K562 (cell line): ENCODE results near the gene ATP12A. TPM values are rescaled to one million over a fixed set of nuclear protein-coding genes. Genes with fewer than 3 reads are reported as not detected.

Experiments
- ATAC-seq: fragments of 200-7000 bp; cut with Tn5 transposase; 3 replicates; pipeline ENCODE4 v1.9.1; 2020; ENCODE audit warnings: moderate library complexity
- Bru-seq: library from RNA; stranded (reverse); fragments of 400-500 nt; gene quantifications from one replicate; lab custom pipeline; 2021; lab: Mats Ljungman, UMichigan
- BruChase-seq, 2 experiments: library from RNA; stranded (reverse); fragments of 400-500 nt; gene quantifications; one replicate each; lab custom pipeline; 2021; lab: Mats Ljungman, UMichigan
- BruUV-seq: library from RNA; stranded (reverse); fragments of 400-500 nt; replicated peaks from 2 replicates; lab custom pipeline; 2021; lab: Mats Ljungman, UMichigan
- CTCF ChIA-PET: fragments of 300-600 bp; formaldehyde crosslinking; extraction: SDS; loops from one replicate; lab custom pipeline; 2021; ENCODE audit warnings: low intra/inter-chr PET ratio; lab: Yijun Ruan, JAX
- POLR2A ChIA-PET: fragments of 300-600, 350-650 bp; sonication (Branson Sonifier 250); formaldehyde crosslinking; extraction: SDS; loops from one replicate; lab custom pipeline; 2021; ENCODE audit warnings: antibody characterized with exemption, inconsistent platforms; lab: Yijun Ruan, JAX
- DNase-seq, 4 experiments: peaks; one replicate each; pipeline versions ENCODE4 v3.0.0 to v3.0.0-alpha.2; 2011 to 2018; ENCODE audit warnings: low spot score in 3 of 4, mixed read lengths in 3 of 4; ENCODE audit errors: extremely low read depth in 1 of 4
- FAIRE-seq: peaks from 2 replicates; lab custom pipeline; 2011; peaks lifted over from hg19 to GRCh38; lab: Jason Lieb, UNC
- H2AFZ ChIP-seq: 2 replicates; pipeline ENCODE4 v1.6.0; 2011; ENCODE audit warnings: low read depth, low read length, control low read depth, inconsistent platforms
- H3K27ac ChIP-seq: fragments of 200-600 bp; 3 replicates; pipeline ENCODE4 v1.8.0; 2011; ENCODE audit warnings: low read depth, mild to moderate bottlenecking, control low read depth, inconsistent platforms, low read length, moderate library complexity, mixed read lengths; ENCODE audit errors: extremely low read depth
- H3K27me3 ChIP-seq, 2 experiments: fragments of 300-600 bp in 1 of 2; 2 replicates in 1 of 2; 3 replicates in 1 of 2; pipeline versions ENCODE4 v1.6.0 to v1.8.0; 2011; ENCODE audit warnings: inconsistent platforms in 2 of 2, low read length in 2 of 2, mild to moderate bottlenecking in 1 of 2, mixed read lengths in 1 of 2, moderate library complexity in 1 of 2; ENCODE audit not compliant: control insufficient read depth in 2 of 2, insufficient read depth in 2 of 2
- H3K36me3 ChIP-seq: fragments of 300-600 bp; 3 replicates; pipeline ENCODE4 v1.8.0; 2011; ENCODE audit warnings: mild to moderate bottlenecking, low read length, inconsistent platforms; ENCODE audit not compliant: control insufficient read depth, insufficient read depth
- H3K4me1 ChIP-seq, 2 experiments: fragments of 200-600 bp in 1 of 2; replicated peaks in 1 of 2; 2 replicates in 1 of 2; 3 replicates in 1 of 2; pipeline versions ENCODE4 v1.5.1 to v1.8.0; 2011; ENCODE audit warnings: inconsistent platforms in 2 of 2, low read length in 2 of 2, mild to moderate bottlenecking in 1 of 2, mixed read lengths in 1 of 2, moderate library complexity in 1 of 2; ENCODE audit not compliant: control insufficient read depth in 2 of 2, insufficient read depth in 2 of 2
- H3K4me2 ChIP-seq: 2 replicates; pipeline ENCODE4 v1.6.1; 2011; ENCODE audit warnings: low read length, control low read depth, inconsistent platforms, mixed read lengths; ENCODE audit not compliant: insufficient read depth
- H3K4me3 ChIP-seq: fragments of 200-600 bp; sonication (generic), shearing (Covaris generic); 2 replicates; pipeline ENCODE4 v1.5.1; 2016; ENCODE audit warnings: control low read depth, inconsistent platforms
- H3K79me2 ChIP-seq: fragments of 200-600 bp; 3 replicates; pipeline ENCODE4 v1.8.0; 2011; ENCODE audit warnings: low read length, inconsistent platforms; ENCODE audit not compliant: control insufficient read depth, insufficient read depth
- H3K9ac ChIP-seq, 2 experiments: 2 replicates each; pipeline versions ENCODE4 v1.6.0 to v1.6.1; 2011; ENCODE audit warnings: low read depth in 2 of 2, low read length in 2 of 2, control low read depth in 1 of 2, inconsistent platforms in 1 of 2, mild to moderate bottlenecking in 1 of 2, mixed read lengths in 1 of 2; ENCODE audit not compliant: insufficient read depth in 1 of 2
- H3K9me1 ChIP-seq: one replicate; pipeline ENCODE4 v1.6.0; 2011; ENCODE audit warnings: inconsistent platforms, mild to moderate bottlenecking, low read length, moderate library complexity; ENCODE audit not compliant: control insufficient read depth, insufficient read depth
- H3K9me3 ChIP-seq: replicated peaks from 2 replicates; pipeline ENCODE4 v1.5.1; 2011; ENCODE audit warnings: low read depth, low read length, inconsistent platforms; ENCODE audit not compliant: control insufficient read depth, insufficient read depth
- H4K20me1 ChIP-seq: replicated peaks from 2 replicates; pipeline ENCODE4 v1.6.1; 2011; ENCODE audit warnings: low read length, inconsistent platforms, mixed read lengths; ENCODE audit not compliant: control insufficient read depth, insufficient read depth
- CUX1 ChIP-seq: fragments of 200-800 bp; sonication (Bioruptor generic); IDR thresholded peaks from 2 replicates; pipeline ENCODE4 v1.6.1; 2016; ENCODE audit warnings: missing genetic modification characterization, missing compliant biosample characterization
- FOXJ2 ChIP-seq: fragments of 200-800 bp; sonication (Bioruptor generic); IDR thresholded peaks from 2 replicates; pipeline ENCODE4 v1.6.1; 2016; ENCODE audit warnings: missing genetic modification characterization, missing compliant biosample characterization
- MBD1 ChIP-seq: fragments of 250-450 bp; sonication (Bioruptor Pico); IDR thresholded peaks from 2 replicates; pipeline ENCODE4 v1.8.0; 2022; ENCODE audit warnings: inconsistent platforms
- NFIX ChIP-seq: fragments of 250-450 bp; sonication (Bioruptor Pico); IDR thresholded peaks from 2 replicates; pipeline ENCODE4 v1.4.0; 2020; ENCODE audit warnings: low read depth, mild to moderate bottlenecking, moderate library complexity
- SETDB1 ChIP-seq: IDR thresholded peaks from one replicate; pipeline ENCODE4 v1.6.1; 2012; ENCODE audit warnings: low read length, control low read depth, inconsistent platforms
- ZBTB17 ChIP-seq: fragments of 450-650 bp; formaldehyde crosslinking; IDR thresholded peaks from 2 replicates; pipeline ENCODE4 v1.4.0; 2020; ENCODE audit warnings: mild to moderate bottlenecking
- ZBTB34 ChIP-seq: fragments of 250-450 bp; sonication (Bioruptor Pico); IDR thresholded peaks from 2 replicates; pipeline ENCODE4 v1.8.0; 2021; ENCODE audit warnings: mild to moderate bottlenecking, moderate library complexity
- ZSCAN32 ChIP-seq: fragments of 450-650 bp; formaldehyde crosslinking; IDR thresholded peaks from 2 replicates; pipeline ENCODE4 v1.4.0; 2020; ENCODE audit warnings: mild to moderate bottlenecking, moderate library complexity
- WGBS: fragments of 100-300 bp; shearing (Covaris generic); methylation state at CpG from one replicate; pipeline ENCODE4 v1.1.6; 2016; ENCODE audit warnings: low coverage, mixed read lengths; ENCODE audit not compliant: insufficient coverage; ENCODE audit errors: missing lambda C conversion rate; 5-methylcytosine and 5-hydroxymethylcytosine counted together
- in situ Hi-C: fragments of 300-500 bp; cut with MboI; formaldehyde crosslinking; loops from 4 replicates; pipeline ENCODE4 v1.15.0; 2018; ENCODE audit warnings: inconsistent platforms, mixed read lengths
- intact Hi-C: fragments of 100-400 bp; cut with micrococcal nuclease; formaldehyde crosslinking; loops from 2 replicates; pipeline ENCODE4 v1.14.2; 2022
- long read RNA-seq, 3 experiments: library from polyadenylated mRNA in 2 of 3; library from RNA in 1 of 3; unstranded in 2 of 3; stranded (forward) in 1 of 3; transcript quantifications; one replicate each; pipeline ENCODE4 v2.0.0, GENCODE V29; 2019 to 2022
- polyA minus RNA-seq, 3 experiments: library from RNA; depleted of rRNA, polyadenylated mRNA; stranded (reverse); fragments of >200 nt; gene quantifications; 2 replicates each; pipeline ENCODE4 v1.2.3, GENCODE V29; 2011
- polyA plus RNA-seq, 8 experiments: library from polyadenylated mRNA; depleted of rRNA in 4 of 8; stranded (reverse) in 5 of 8; unstranded in 3 of 8; fragments of >200 nt; fragmentation: Nextera tagmentation in 2 of 8; fragmentation: Illumina TruSeq in 1 of 8; extraction: Ambion mirVana in 2 of 8; extraction: Trizol in 1 of 8; gene quantifications; 2 replicates each; pipeline versions ENCODE4 v1.2.1 to v1.2.3, GENCODE V29; 2011 to 2014; ENCODE audit warnings: inconsistent platforms in 1 of 8, missing spikeins in 1 of 8
- total RNA-seq, 7 experiments: library from RNA; depleted of rRNA in 6 of 7; stranded (reverse); fragments of >200 nt in 6 of 7; fragmentation: Illumina TruSeq in 2 of 7; extraction: Trizol in 2 of 7; gene quantifications; 2 replicates each; pipeline versions ENCODE4 v1.2.1 to v1.2.3, GENCODE V29; 2011 to 2021; ENCODE audit warnings: low replicate concordance in 1 of 7

The ATP12A gene
- total RNA-seq (2011; cell fraction: chromatin; rRNA removed; ENCODE audit: low replicate concordance), result not detected in 2 replicates
- not detected in 2 replicates for total RNA-seq (2011; cell fraction: nucleolus; rRNA removed)
- not detected in 2 replicates for total RNA-seq (2011; cell fraction: nucleoplasm; rRNA removed)
- total RNA-seq (2014; rRNA removed) (not detected in 2 replicates), total RNA-seq (2014; rRNA removed; fragmentation: Illumina TruSeq; extraction: Trizol) (not detected in 2 replicates), total RNA-seq (2015; rRNA removed; fragmentation: Illumina TruSeq; extraction: Trizol) (not detected in 2 replicates), total RNA-seq (2021) (not detected in 2 replicates), polyA plus RNA-seq (2011; rRNA removed) (not detected in 2 replicates), polyA plus RNA-seq (2014; fragmentation: Illumina TruSeq; extraction: Trizol) (not detected in 2 replicates), polyA plus RNA-seq (2014; fragmentation: Nextera tagmentation; extraction: Ambion mirVana) (not detected), polyA plus RNA-seq (2014; rRNA removed) (not detected in 2 replicates), polyA minus RNA-seq (2011; rRNA and poly(A)+ RNA removed) (not detected in 2 replicates), Bru-seq, nascent RNA (not detected), BruChase-seq, experiment 1, labeled RNA remaining after a 2-hour chase (percentile 3 among the genes with signal in this experiment), BruChase-seq, experiment 2, labeled RNA remaining after a 6-hour chase (not detected)
- polyA plus RNA-seq (2011; cell fraction: cytosol; rRNA removed), result not detected in 2 replicates
- not detected in 2 replicates for polyA plus RNA-seq (2011; cell fraction: nucleus; rRNA removed)
- polyA plus RNA-seq (2012), result not detected in 2 replicates
- not detected in 2 replicates for polyA minus RNA-seq (2011; cell fraction: cytosol; rRNA and poly(A)+ RNA removed)
- not detected in 2 replicates for polyA minus RNA-seq (2011; cell fraction: nucleus; rRNA and poly(A)+ RNA removed)
- long read RNA-seq, experiment 1, result 0 reads
- long read RNA-seq, experiment 2, result 0 reads
- long read RNA-seq, experiment 3, result 0 reads

- Histone ChIP-seq H3K4me3 (no peak within 1 kb of the TSS), H3K9me1 (no peaks in the 10 kb centered on the region), H2AFZ (no peak within 1 kb of the TSS), H3K79me2 (no peaks in the 10 kb centered on the region), H3K36me3 (no peaks in the 10 kb centered on the region), H3K9ac (no peak within 1 kb of the TSS), H3K9me3 (no peaks in the 10 kb centered on the region), H4K20me1 (no peaks in the 10 kb centered on the region), H3K4me2 (no peak within 1 kb of the TSS), H3K27me3 (peaks cover 0 to 39% of the 10 kb centered on the region in 2 experiments; a peak in 4 of 5 replicates), H3K4me1 (no peaks in the 10 kb centered on the region; a peak in 1 of 5 replicates), H3K27ac (no peak within 1 kb of the TSS)
- in situ Hi-C loops (no loop called here), intact Hi-C loops (no loop called here)
- ChIA-PET CTCF (no interaction called here), POLR2A (no interaction called here)
- TF ChIP-seq ZSCAN32 (CRISPR knock-in tag), result no peak
- no peak for TF ChIP-seq CUX1 (CRISPR knock-in tag)
- TF ChIP-seq ZBTB34, result no peak
- no peak for TF ChIP-seq MBD1 (CRISPR knock-in tag)
- TF ChIP-seq SETDB1, result no peak
- TF ChIP-seq NFIX, result no peak
- no peak for TF ChIP-seq ZBTB17
- no peak for TF ChIP-seq FOXJ2 (tag)
- BruUV-seq, result no TSS peak
- DNase-seq, result no peak
- WGBS, result 14% methylated on average over 14 of the region's 75 CpGs
- no peak for FAIRE-seq
- ATAC-seq, result no peak
Observed at GRCh38 chr13:24680258-24680920, at the start of gene ATP12A. Gene ATP12A (plus strand): TSS chr13:24680408. CDS start chr13:24680744, 336 bp downstream.
